Measurements from ENCODE around the gene COQ4.

COQ4 gene

DNA sequence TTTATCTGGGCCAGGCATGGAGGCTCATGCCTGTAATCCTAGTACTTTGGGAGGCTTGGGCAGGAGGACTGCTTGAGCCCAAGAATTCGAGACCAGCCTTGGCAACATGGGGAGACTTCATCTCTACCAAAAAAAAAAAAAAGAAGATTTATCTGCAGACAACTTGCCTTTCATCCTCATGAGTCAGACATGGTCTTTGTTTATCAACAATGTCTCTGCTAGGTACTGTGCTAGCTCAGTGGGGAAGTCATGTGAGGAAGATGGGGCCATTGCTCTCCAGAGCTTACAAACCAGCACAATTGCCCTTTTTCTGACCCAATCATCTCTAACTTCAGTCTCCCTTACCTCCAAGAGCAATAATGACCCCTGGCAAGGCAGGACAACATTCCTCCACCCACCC, 50.1 kb downstream of the COQ4 start:
- DNase-seq (ENCODE audit: low spot score), result no peak

DNA sequence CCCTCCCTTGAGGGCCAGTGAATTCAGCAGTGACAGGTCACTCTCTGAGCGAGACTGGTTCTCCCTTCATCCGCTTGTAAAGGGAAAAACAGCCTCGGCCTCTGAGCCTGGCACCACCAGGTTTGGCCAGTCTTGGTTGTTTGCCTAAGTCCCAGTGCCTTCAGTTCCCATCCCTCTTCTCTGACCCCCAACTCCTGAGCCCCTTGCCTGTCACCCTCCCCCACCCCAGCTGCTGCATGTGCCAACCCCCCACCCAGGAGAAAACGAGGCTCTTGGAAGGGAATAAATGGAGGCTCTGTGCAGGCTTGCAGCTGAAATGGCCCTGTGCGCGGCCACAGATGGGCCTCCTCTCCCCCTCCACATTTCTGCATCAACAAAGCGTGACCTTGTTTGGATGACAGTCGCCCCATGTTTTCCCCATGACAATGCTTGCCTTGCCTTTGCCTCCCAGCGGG, 51.6 kb downstream of the COQ4 start:
- DNase-seq (ENCODE audit: low spot score), result no peak

DNA sequence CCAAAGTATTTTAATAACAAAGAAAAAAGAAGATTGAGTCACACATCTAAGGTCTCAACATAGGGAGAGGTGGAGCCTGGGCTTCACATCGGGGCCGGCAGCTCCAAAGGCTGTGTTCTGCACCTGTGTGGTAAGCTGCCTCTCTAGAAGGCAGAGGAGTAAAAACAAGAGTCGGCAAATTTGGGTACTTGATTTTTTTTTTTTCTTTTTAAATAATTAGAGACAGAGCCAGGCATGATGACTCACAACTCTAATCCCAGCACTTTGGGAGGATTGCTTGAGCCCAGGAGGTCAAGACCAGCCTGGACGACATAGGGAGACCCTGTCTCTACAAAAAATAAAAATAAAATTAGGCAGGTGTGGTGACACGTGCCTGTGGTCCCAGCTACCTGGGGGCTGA, 53.2 kb downstream of the COQ4 start:
- DNase-seq (ENCODE audit: low spot score), result no peak

DNA sequence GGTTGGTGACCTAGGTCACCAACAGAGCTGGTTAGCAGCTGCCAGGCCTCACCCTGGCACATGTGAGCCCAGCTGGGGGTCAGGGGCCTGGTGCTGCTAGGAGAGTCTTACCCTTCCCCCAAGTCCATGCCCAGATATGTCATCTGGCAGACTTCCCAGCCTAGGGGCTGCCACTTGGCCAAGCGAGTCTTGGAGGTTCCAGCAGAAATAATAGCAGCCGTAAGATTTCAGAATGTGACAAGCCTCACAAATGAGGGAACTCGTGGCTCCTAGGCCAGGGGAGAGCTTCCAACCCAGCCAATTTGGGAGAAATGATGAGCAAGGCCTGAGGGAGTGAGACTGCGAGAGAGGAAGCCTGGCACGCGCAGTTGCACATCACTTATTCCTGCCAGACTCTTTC, 59.6 kb downstream of the COQ4 start:
- no peak for DNase-seq (ENCODE audit: low spot score)

DNA sequence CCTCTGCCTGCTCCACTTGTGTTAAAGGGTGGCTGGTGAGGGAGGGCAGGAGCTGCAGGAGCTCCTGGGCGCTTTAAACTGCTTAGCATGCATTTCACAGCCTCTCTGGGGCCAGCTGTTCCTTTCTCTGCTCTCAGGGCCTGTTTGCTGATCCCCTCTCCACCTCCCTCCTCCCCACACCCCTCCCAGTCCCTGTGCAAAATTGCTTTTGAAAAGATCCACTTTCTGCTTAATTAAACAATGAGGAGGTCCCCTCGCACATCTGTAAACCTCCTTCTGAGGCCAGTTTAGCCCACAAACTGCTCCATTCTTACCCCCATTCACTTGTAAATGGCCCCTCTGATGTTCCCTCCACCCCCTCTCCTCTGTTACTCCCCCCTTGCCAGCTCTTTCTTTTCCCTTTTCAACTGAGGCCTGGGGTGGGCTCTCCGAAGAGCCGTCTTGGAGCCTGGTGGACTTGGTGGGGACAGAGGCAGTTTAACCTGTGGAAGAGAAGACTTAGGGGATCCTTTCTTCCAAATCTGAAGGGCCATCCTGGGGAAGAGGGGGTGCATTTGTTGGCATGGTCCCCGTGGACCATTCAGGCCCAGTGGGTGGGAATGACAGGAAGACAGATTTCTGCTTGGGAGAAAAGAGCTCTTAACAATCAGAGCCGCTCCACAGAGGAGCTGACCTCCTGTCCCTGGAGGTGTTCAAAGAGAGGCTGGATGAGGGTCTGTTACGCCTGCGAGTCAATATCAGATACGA, 60.5 kb downstream of the COQ4 start:
- peak; percentile 82 for DNase-seq (ENCODE audit: low spot score)

Measured in ecto neural progenitor cell (in vitro differentiated cells).